GM21619 (cell line): Measurements from ENCODE around the gene RHPN2.
"Not testable (repeated sequence)": the region's sequence is repeated elsewhere in the genome, so short reads cannot be mapped to it uniquely, and the experiment has no call there.

Source experiments
- ATAC-seq: cut with Tn5 transposase; IDR thresholded peaks from one replicate; pipeline ENCODE4 v1.9.1; 2021; ENCODE audit not compliant: unreplicated experiment

The RHPN2 gene

DNA sequence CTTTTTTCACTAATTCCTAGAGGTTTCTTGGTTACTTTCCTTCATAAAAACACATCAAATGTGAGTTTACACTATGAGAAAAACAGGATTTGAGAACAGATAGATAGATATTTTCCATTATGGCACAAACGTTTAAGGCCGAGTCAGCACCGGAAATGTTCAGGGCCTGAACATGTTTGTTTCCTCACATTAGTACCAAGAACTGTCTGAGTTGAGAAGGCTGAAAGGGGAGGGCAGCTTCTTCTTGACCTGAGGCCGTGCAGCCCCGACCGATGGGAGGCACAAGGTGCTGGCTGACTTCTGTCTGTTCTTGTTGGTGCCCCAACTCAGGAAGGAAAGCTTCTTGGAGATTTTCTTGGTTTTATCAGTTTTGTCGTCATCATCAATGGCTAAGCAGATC is 84.9 kb downstream of the RHPN2 start:
- ATAC-seq = not testable (repeated sequence)

DNA sequence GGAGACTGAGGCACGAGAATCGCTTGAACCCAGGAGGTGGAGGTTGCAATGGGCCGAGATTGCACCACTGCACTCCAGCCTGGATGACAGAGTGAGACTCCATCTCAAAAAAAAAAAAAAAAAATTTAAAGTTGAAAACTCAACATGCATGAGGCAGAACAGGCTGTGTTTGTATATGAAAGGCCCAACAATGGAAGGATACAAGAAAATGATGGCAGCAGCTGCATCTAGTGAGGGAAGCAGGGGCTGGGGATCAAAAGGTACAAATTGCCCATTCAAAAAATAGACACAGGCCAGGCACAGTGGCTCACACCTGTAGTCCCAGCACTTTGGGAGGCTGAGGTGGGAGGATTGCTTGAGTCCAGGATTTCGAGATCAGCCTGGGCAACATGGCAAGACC is 86.9 kb downstream of the RHPN2 start:
- ATAC-seq = not testable (repeated sequence)

DNA sequence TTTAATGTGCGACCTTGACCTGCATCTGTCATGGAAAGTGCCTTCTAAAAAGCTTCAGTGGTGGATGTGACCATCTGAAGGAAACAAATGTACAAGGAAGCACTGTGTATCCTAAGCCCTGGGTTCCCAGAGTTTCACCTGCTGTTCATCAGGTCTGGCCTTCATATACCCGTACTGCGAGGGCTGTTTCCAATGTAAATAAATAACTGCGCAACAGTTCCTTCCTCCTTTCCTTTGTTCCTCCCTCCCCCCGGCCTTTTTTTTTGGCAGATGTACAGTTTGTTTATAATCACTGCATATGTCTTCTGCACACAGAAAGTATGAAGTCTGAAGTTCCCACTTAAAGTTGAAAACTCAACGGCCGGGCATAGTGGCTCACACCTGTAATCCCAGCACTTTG is 87.4 kb downstream of the RHPN2 start:
- ATAC-seq = no peak

DNA sequence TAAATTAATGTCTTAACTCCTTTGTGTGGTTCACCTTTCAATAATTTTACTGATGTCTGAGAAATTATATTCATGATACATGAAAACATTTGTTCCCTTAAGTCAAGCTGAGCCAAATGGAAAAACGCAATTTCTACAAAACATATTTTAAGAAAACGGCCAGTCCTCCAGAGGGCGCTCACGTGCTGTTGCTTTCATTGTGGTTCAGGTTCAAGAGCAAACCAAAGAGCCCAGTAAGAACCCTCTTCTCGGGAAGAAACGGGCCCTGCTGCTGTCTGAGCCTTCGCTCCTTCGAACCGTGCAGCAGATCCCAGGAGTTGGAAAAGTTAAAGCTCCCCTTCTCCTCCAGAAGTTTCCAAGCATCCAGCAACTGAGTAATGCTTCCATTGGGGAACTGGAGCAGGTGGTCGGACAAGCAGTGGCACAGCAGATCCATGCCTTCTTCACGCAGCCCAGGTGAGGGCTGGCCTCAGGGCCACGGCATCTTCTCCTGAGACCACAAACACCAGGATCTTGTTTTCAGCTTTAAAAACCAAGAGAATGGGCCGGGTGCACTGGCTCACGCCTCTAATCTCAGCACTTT is 88.4 kb downstream of the RHPN2 start:
- ATAC-seq = no peak

DNA sequence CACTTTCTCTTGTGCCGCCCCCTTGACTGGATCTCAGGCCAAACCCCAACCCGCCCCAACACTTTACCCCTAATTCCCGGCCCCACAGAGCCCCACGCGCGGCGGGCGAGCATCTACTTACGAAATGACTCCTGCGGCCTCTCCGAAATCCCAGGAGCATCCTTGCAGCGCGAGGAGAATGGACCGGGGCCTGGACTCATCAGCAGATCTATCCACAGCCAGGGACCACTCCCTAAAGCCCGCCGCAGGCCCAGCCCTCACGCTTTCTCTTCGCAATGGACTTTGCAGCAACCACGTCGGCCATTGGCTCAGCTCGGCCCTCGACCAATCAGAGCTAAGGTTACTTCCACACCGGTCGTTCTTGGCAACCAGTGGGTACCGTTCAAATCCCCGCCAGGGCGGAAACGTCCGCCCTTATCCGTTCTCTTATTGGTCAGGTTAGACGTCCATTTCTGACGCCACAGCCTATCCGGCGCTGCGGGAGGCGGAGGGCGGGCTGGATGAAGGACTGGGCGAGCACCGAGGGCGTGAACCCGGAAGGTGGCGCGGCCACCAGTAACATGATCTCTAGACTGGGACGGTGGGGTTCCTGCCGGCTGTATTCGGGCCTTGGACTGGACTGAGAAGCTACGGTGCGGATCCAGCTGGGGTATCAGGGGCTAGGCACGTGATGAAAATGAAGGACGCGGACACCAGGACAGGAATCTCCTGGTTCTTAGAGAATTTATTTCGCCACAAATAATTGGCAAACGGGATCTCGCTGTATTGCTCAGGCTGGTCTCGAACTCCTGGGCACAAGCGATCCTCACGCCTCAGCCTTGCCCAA is 92.8 kb downstream of the RHPN2 start, which contains the start of the genes CEP89 and FAAP24:
Gene CEP89, minus strand, starts transcription at position 244 of the 826 bp plus-strand sequence. Its CDS starts 84 bp downstream, at position 160.
Gene FAAP24, plus strand, starts transcription at position 528 of the 826 bp plus-strand sequence. CDS start 955 bp downstream, outside the sequence.
- ATAC-seq = peak; percentile 97

DNA sequence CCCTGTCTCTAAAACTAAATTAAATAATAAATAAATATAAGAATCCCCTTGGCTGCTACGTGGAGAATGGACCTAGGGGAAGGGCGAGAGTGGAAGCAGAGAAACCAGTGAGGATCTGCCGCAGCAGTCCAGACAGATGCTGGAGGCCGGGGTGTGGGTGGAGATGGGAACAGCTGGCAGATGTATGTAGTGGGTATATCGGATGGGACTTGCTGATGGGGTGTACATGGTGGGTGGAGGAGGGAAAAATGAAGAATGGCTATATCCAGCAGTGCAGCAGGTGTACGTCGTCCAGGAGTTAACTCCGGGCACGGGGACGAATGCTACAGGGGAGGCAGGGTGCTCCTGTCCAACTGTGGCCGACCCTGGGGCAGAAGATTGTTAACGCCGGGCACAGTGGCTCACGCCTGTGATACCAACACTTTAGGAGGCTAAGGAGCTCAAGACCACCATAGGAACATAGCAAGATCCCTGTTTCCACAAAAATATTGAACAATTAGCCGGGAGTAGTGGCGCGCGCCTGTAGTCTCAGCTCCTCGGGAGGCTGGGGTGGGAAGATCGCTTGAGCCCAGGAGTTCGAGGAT is 93.6 kb downstream of the RHPN2 start:
- ATAC-seq = no peak

DNA sequence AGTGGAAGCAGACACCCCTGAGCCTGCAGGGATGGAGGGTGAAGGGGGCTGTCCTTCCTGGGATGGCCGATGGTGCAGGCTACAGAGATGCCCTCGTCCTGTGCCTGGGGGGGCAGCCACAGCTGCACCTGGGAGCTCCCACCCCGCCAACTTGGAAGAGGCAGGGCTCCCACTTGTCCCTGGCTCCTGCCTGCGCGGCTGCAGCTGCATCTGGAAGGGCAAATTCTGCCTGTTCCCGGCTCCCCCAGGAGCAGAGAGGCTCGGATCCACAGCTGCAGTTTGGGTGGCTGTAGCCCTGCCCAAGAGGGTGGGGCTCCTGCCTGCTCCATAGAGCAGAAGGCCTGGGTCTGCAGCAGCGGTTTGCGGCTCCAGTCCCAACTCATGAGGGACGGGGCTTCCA is 95.1 kb downstream of the RHPN2 start:
- ATAC-seq = no peak

DNA sequence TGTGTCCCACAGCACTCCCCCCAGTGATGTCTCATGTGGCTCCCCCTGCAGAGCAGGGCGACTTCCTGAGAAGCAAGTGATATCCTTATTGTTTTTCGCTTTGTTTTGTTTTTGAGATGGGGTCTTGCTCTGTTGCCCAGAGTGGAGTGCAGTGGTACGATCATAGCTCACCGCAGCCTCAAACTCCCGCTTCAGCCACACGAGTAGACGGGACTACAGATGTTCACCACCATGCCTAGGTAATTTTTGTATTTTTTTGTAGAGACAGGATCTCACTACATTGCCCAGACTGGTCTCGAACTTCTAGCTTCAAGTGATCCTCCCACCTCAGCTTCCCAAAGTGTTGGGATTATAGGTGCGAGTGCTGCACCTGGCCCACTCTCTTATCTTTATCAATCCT is 97.9 kb downstream of the RHPN2 start:
- no peak for ATAC-seq

DNA sequence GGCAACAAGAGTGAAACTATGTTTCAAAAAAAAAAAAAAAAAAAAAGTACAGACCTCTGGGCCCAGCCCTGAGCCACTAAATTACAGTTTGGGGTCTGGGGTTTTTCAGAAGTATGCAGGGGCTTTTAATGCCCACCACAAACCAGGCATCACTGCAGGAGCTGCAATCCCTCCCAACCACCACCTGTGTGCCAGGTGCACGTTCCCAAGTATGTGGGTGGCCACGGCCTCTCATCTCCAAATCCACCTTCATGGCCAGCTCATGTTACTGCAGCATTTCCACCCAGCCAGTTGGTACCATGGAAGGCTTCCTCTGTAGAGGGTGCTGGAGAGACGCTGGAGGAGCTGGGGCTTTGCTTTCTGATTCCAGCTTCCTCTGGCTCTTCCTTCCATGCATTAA is 119.4 kb downstream of the RHPN2 start:
- ATAC-seq = no peak

DNA sequence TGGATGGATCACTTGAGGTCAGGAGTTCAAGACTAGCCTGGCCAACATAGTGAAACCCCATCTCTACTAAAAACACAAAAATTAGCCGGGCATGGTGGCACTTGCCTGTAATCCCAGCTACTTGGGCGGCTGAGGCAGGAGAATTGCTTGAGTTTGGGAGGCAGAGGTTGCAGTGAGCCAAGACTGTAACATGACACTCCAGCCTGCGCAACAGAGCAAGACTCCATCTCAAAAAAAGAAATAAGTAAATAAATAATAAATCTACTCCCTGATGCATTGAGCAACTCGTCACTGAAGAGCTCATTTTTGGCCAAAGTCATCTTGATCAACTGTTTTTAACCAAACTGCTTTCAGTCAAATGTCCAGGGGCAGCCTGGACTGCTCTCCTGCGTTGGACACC is 123.4 kb downstream of the RHPN2 start:
- not testable (repeated sequence) for ATAC-seq

DNA sequence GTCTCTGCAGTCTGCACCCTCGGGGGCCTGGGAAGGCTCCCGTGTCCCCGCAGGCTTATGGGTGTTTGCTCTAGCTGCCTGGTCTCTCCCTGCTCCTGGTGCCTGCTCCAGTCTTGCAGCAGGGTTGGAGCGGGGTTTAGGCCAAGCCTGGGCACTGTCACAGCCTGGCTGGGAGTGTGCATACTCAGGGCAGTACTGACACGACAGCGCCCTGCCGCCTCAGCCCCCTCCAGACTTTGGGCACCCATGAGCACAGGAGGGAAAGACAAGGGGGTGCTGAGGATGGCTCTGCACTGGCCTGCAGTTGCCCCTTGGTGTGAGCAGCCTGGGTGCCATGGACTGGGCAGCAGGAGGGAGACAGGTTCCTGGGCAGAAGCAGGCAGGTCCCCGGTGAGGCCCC is 128.6 kb downstream of the RHPN2 start:
- ATAC-seq = no peak

DNA sequence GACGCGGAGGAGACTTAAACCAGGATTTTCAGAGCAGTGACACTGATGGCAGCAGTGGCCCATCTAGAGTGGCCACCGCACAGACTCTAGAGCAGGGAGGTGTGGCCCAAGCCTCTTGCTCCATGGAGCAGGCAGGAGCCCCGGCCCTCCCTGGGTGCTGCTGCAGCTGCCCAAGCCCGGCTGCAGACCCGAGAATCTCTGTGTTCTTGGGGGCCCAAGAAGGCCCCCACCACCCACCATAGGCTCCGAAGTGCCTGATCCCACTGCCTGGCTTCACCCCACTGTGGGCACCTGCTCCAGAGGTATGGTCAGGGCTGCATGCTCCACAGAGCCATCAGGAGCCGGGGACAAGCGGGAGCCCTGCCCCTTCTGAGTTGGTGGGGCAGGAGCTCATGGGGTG is 129.1 kb downstream of the RHPN2 start:
- ATAC-seq = no peak

DNA sequence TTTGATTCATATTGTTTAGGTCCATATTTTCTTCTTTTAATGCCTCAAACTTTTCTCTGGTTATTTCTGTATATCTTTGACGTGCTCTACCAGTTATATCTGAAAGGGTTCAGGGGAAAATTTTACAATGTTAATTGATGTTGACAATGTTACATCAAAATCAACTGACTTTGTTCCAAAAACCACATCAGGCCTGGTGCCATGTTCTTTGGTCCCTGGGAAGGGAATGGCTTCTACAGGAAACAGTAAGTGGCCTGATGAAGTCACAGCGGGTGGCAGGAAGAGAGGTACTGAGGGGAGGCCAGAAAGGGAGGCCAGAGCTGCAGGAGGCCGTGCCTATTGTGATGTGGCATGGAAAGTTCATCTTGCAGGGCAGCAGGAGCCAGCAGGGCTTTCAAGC is 131.1 kb downstream of the RHPN2 start:
- ATAC-seq = no peak

DNA sequence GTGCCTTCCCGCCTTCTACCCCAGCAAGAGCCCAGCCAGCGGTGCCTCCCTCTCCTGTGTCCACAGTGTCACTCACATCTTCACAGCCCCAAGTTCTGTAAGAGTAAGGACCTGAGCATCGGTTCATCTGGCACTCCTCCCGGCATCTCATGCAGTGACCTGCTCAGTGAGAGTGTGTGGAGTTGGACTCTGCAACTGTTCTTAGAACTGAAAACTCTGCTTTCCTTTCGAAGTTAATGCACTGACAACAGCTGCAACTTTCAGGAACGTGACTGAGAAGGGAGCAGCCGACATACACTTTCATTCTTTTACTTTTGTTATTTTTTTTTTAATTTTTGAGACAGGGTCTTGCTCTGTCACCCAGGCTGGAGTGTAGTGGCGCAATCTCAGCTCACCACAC is 134.1 kb downstream of the RHPN2 start:
- no peak for ATAC-seq

DNA sequence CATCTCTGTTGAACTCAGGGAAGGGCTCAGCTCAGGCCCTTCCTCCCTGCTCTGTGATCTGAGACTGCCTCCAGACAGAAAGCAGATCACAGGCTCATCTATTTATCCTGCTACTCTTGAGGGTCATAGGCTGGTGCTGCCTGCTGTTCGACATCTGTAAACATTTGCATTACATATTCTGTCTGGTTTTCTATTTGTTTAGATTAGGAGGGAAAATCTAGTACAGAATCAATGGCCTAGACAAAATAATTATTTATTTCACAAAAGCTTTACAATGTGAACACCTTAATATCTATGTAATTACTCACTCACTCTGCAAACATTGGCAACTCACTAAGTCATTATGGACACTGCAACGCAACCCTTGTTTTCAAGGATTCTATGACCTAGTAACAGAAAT is 135.9 kb downstream of the RHPN2 start:
- no peak for ATAC-seq
